ENCODE measurements around the gene DLX2. TPM values are rescaled to one million over a fixed set of nuclear protein-coding genes. Genes with fewer than 3 reads are reported as not detected.

Gene DLX2
- total RNA-seq, 4 donors from 2014 or later = not detected

DNA sequence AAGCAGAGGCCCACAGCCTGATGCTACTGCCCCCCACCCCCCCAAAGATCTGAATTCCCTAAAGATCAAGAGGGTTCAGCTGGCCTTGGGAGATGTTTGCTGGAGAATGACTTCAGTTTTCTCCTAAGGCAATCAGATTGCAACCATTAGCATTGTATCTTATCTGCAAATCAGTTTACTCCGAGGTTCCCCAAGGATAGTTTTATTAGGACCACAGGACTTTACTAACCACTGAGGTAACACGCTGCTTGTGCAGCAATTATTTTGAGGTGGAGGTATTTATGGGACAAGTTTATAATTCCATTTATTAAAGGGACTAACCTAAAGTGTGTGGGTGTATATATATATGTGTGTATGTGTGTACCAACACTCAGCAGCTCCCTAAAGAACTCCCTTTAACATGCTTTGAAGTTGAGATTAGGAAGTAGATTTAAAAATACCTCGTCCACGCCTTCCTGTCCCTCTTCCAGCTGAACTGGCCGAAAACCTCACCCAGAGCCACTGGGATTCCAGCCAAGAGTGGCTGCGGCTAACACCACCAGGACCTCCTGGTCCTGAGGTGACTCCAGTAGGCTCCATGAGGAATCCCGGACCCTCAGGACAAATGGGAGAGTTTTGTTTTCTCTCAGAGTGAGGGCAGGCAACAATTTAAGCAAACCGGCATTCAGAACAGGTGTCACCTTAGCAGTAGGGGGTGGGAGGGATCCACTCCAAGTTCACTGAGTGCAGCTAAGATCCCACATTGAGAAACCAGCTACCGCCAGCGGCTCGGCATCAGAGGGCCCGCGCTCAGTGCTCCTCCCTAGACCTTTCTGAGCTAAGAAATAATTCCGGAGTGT, 20.4 kb downstream of the DLX2 start:
- Histone ChIP-seq H3K27me3 (peaks cover 27 to 79% (median 71%) of the 10 kb centered on the region in 4 donors), H3K27ac (replicated peaks in 1 of 4) (no peak overlapping the region), H3K4me1 (peaks cover 33 to 55% (median 45%) of the 10 kb centered on the region in 4 donors), H3K36me3 (no peaks in the 10 kb centered on the region), H3K4me3 (no peak overlapping the region), H3K9me3 (no peaks in the 10 kb centered on the region)
- no peak for TF ChIP-seq POLR2A (IDR thresholded peaks at IDR 0.05; ENCODE audit: low read depth)
- no peak for TF ChIP-seq EP300 (IDR thresholded peaks at IDR 0.05)
- TF ChIP-seq POLR2AphosphoS5 (IDR thresholded peaks at IDR 0.05) = no peak
- TF ChIP-seq, protein P1, sequence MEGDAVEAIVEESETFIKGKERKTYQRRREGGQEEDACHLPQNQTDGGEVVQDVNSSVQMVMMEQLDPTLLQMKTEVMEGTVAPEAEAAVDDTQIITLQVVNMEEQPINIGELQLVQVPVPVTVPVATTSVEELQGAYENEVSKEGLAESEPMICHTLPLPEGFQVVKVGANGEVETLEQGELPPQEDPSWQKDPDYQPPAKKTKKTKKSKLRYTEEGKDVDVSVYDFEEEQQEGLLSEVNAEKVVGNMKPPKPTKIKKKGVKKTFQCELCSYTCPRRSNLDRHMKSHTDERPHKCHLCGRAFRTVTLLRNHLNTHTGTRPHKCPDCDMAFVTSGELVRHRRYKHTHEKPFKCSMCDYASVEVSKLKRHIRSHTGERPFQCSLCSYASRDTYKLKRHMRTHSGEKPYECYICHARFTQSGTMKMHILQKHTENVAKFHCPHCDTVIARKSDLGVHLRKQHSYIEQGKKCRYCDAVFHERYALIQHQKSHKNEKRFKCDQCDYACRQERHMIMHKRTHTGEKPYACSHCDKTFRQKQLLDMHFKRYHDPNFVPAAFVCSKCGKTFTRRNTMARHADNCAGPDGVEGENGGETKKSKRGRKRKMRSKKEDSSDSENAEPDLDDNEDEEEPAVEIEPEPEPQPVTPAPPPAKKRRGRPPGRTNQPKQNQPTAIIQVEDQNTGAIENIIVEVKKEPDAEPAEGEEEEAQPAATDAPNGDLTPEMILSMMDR (IDR thresholded peaks at IDR 0.05) = no peak
- no peak for DNase-seq (ENCODE audit: extremely low spot score)
- intact Hi-C loops (cut with DNase I) = no loop called here
- WGBS = 20% methylated on average over 14 of the region's 14 CpGs

DNA sequence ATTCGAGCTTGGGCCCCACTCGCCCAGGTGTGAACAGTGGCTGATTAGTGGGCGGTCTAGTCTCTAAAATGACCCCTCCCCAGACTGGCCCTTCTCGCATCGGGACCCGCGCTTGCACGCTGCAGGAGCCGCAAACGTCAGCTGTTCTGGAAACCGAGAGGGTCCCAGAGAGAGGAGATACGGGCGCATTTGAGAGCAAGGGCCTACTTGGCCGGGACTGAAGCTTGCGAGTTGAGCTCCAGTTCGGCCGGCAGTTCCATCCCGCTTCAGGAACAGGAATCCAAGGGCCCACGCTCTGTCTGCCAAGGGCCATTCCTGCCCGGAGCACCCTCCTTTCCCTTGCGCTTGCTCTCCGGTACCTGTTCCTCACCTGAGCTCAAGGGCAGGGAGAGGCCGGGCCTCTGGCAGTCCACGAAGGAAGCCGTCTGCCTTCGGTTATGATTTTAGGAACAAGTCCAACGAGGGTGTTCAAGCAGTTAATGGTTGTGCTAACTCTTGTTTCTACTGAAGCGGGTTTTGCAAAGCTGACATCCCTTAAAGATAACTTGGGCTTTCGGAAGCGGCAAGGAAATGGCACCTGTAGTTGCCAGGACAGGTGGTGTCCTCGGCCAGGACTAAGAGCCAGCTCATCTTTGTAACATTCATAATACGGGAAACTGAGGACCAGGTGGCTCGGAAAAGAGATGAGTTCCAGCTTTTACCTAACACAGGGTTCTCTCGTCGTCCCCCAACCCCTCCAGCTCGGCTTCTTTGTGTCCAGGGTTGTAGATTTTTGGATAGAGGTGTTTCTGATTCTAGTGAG, 21.3 kb downstream of the DLX2 start:
- 18% methylated on average over 24 of the region's 36 CpGs for WGBS
- intact Hi-C loops (cut with DNase I) = no loop called here
- no peak for TF ChIP-seq POLR2AphosphoS5 (IDR thresholded peaks at IDR 0.05)
- no peak for TF ChIP-seq POLR2A (IDR thresholded peaks at IDR 0.05; ENCODE audit: low read depth)
- TF ChIP-seq EP300 (IDR thresholded peaks at IDR 0.05) = no peak
- TF ChIP-seq, protein P1 (IDR thresholded peaks at IDR 0.05) = no peak
- peaks cover 20 to 70% (median 62%) of the 10 kb centered on the region in 4 donors for H3K27me3 ChIP-seq
- H3K4me3 ChIP-seq = no peak overlapping the region
- H3K9me3 ChIP-seq = no peaks in the 10 kb centered on the region
- H3K4me1 ChIP-seq = peaks cover 25 to 46% (median 37%) of the 10 kb centered on the region in 4 donors
- no peaks in the 10 kb centered on the region for H3K36me3 ChIP-seq
- DNase-seq (ENCODE audit: extremely low spot score) = no peak
- no peak overlapping the region for H3K27ac ChIP-seq (replicated peaks in 1 of 4)

DNA sequence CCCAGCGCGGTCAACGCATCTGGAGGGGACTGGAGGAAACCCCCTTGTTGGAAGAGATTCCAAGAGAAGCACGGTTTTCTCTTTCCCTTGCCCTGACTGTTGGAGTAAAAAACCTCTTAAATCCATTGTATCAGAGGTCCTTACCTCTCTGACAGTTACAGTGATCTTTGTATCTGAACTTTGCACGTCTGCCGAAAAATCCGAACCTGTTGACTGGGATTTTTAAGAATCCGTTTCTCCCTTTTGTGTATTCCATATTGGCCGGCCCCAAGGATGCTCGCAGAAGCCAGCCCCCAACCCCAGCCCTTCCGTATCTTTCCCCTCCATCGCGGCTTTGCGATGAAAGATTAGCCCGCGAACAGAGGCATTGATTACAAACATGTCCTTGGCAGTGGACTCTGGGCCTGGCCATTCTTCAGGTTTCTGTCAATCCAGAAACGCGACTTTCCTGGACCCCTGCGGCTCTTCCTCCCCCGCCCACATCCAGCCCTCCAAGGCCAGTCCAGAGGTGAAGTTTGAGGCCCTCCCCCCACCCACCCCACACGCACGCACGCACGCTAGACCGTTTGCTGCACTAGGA, 22.0 kb downstream of the DLX2 start:
- Histone ChIP-seq H3K9me3 (no peaks in the 10 kb centered on the region), H3K27ac (replicated peaks in 1 of 4) (no peak overlapping the region), H3K4me3 (no peak overlapping the region), H3K36me3 (no peaks in the 10 kb centered on the region), H3K27me3 (peaks cover 16 to 63% (median 55%) of the 10 kb centered on the region in 4 donors), H3K4me1 (peaks cover 18 to 39% (median 30%) of the 10 kb centered on the region in 4 donors)
- DNase-seq (ENCODE audit: extremely low spot score) = no peak
- WGBS = 40% methylated on average over 18 of the region's 25 CpGs
- TF ChIP-seq POLR2AphosphoS5 (IDR thresholded peaks at IDR 0.05) = no peak
- TF ChIP-seq, protein P1 (IDR thresholded peaks at IDR 0.05) = no peak
- TF ChIP-seq EP300 (IDR thresholded peaks at IDR 0.05) = no peak
- no peak for TF ChIP-seq POLR2A (IDR thresholded peaks at IDR 0.05; ENCODE audit: low read depth)
- intact Hi-C loops (cut with DNase I) = no loop called here

DNA sequence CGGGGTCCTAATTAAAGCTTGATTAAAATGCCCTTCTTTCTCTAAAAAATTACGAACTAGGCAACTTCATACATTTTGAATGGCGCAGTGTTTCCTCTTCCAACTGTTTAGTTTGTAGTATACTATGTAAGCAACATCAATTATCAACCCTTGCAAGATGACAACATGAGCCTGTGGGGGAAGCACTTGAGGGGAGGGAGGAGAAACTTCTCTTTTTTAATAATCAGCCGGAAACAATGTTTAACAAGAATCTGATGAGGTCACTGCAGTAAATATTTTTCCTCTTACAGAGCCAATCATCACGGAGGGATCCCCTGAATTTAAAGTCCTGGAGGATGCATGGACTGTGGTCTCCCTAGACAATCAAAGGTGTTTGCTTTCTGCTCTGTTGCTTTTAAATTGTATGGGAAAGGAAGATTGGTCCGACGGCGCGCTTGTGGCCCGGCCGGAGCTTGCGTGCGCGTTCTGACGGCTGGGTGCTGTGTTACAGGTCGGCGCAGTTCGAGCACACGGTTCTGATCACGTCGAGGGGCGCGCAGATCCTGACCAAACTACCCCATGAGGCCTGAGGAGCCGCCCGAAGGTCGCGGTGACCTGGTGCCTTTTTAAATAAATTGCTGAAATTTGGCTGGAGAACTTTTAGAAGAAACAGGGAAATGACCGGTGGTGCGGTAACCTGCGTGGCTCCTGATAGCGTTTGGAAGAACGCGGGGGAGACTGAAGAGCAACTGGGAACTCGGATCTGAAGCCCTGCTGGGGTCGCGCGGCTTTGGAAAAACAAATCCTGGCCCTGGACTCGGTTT, 22.7 kb downstream of the DLX2 start:
- intact Hi-C loops (cut with DNase I) = no loop called here
- TF ChIP-seq EP300 (IDR thresholded peaks at IDR 0.05) (no peak), POLR2A (IDR thresholded peaks at IDR 0.05; ENCODE audit: low read depth) (no peak), POLR2AphosphoS5 (IDR thresholded peaks at IDR 0.05) (no peak)
- TF ChIP-seq, protein P1 (IDR thresholded peaks at IDR 0.05) = no peak
- H3K27me3 ChIP-seq = peaks cover 16 to 56% (median 48%) of the 10 kb centered on the region in 4 donors

More for the DNA sequence above, 22.7 kb downstream of the DLX2 start:
- Histone ChIP-seq H3K4me3 (no peak overlapping the region), H3K9me3 (no peaks in the 10 kb centered on the region), H3K4me1 (peaks cover 11 to 32% (median 23%) of the 10 kb centered on the region in 4 donors), H3K36me3 (no peaks in the 10 kb centered on the region), H3K27ac (replicated peaks in 1 of 4) (no peak overlapping the region)
- WGBS = 44% methylated on average over 38 of the region's 38 CpGs
- no peak for DNase-seq (ENCODE audit: extremely low spot score)
